HG03575 (cell line): ENCODE measurements around the gene SUZ12.
"Not testable (repeated sequence)": the region's sequence is repeated elsewhere in the genome, so short reads cannot be mapped to it uniquely, and the experiment has no call there.

Experiments used
- ATAC-seq: cut with Tn5 transposase; IDR thresholded peaks from one replicate; pipeline ENCODE4 v1.9.1; 2021; ENCODE audit not compliant: unreplicated experiment, insufficient number of reproducible peaks, low FRiP score; ENCODE audit errors: extremely low read depth

The SUZ12 gene

DNA sequence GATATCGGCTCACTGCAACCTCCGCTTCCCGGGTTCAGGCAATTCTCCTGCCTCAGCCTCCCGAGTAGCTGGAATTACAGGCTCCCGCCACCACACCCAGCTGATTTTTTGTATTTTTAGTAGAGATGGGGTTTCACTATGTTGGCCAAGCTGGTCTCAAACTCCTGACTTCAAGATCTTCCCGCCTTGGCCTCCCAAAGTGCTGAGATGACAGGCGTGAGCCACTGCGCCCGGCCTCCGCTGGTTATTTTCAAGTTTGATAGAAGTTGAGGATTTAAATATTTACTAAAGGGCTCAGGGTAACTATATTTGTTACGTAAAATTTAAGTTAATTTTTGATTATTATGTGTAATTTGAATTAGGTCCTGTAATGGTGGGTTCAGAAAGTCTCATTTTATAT is 5.1 kb downstream of the SUZ12 start:
- not testable (repeated sequence) for ATAC-seq

DNA sequence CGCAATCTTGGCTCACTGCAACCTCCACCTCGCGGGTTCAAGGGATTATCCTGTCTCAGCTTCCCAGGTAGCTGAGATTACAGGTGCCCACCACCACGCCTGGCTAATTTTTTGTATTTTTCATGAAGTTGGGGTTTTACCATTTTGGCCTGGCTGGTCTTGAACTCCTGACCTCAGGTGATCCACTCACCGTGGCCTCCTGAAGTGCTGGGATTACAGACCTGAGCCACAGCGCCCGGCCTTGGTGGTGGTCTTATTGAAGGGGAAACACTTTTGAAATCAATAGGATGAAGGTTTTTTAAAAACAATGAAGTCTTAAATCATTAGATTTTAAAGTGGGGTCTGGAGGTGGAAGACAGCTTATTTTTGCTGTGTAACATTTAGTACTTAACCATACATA is 5.6 kb downstream of the SUZ12 start:
- not testable (repeated sequence) for ATAC-seq

DNA sequence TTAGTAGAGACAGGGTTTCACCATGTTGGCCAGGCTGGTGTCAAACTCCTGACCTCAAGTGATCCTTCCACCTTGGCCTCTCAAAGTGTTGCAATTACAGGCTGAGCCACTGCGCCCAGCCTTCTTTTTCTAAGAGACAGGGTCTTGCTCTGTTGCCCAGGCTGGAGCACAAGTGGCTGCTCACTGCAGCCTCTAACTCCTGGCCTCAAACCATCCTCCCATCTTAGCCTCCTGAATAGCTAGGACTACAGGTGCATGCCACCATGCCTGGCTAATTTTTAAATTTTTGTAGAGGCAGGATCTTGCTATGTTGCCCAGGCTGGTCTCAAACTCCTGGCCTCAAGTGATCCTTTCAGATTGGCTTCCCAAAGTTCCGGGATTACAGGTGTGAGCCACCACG is 15.1 kb downstream of the SUZ12 start:
- ATAC-seq, result not testable (repeated sequence)

DNA sequence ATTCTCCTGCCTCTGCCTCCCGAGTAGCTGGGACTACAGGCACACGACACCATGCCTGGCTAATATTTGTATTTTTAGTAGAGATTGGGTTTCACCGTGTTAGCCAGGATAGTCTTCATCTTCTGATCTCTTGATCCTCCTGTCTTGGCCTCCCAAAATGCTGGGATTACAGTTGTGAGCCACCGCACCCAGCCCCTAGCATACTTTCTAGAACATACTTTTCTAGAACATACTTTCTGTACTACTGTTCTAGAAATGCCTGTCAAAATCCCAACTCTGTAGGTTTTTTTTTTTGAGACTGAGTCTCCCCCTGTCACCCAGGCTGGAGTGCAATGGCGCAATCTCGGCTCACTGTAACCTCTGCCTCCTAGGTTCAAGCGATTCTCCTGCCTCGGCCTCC is 27.3 kb downstream of the SUZ12 start:
- ATAC-seq, result not testable (repeated sequence)

DNA sequence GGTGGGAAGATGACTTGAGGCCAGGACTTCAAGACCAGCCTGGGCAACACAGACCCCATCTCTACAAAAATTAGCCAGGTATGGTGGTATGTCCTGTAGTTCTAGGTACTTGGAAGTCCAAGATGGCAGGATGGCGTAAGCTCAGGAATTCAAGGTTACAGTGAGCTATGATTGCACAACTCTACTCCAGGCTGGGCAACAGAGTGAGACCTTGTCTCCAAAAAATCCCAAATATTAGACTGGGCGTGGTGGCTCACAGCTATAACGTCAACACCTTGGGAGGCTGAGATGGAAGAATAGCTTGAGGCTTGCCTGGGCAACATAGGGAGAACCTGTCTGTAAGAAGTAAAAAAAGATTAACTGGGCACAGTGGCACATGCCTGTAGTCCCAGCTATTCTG is 30.8 kb downstream of the SUZ12 start:
- ATAC-seq, result no peak

DNA sequence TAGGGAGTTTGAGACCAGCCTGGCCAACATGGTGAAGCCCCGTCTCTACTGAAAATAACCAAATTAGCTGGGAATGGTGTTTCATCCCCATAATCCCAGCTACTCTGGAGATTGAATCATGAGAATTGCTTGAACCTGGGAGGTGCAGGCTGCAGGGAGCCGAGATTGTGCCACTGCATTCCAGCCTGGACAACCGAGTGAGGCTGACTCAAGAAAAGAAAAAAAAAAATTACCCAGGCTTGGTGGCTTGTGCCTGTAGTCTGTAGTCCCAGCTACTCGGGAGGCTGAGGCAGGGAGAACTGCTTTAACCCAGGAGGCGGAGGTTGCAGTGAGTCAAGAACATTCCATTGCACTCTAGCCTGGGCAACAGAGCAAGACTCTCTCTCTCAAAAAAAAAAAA is 33.6 kb downstream of the SUZ12 start:
- ATAC-seq, result not testable (repeated sequence)

DNA sequence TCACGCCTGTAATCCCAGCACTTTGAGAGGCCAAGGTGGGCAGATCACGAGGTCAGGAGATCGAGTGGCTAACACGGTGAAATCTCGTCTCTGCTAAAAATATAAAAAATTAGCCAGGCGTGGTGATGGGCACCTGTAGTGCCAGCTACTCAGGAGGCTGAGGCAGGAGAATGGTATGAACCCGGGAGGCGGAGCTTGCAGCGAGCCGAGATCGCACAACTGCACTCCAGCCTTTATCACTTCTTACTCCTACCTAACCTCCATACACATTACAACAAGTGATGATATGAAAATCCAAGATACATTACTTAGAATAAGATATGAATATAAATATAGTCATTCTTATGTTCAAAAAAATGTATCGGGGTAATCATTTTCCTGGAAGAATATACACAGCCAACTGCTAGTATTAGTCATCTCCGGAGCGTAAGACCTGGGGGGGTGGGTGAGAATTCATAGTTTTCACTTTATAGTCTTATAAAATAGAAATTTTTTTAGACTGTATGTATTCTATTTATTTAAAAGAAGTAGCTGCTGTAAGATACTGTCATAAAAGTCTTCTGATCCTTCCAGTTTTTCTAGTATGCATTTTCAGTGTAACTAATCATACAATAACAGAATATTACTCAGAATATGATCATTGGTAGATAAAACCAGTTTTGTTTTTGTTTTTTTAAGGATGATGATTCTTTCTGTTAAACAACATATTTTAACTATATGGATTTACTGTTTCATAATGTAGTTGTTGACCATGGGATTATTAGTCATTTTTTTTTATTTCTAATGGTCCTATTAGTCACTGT is 37.7 kb downstream of the SUZ12 start:
- not testable (repeated sequence) for ATAC-seq

DNA sequence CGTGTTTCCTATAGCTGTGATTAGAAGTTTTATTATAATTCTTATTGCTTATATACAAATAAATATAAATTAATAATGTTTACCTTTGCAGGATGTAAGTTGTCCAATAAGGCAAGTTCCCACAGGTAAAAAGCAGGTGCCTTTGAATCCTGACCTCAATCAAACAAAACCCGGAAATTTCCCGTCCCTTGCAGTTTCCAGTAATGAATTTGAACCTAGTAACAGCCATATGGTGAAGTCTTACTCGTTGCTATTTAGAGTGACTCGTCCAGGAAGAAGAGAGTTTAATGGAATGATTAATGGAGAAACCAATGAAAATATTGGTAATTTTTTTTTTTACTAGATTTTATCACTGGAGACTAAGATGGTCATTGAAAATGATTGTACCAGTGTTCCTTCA is 38.6 kb downstream of the SUZ12 start:
- ATAC-seq, result not testable (repeated sequence)

DNA sequence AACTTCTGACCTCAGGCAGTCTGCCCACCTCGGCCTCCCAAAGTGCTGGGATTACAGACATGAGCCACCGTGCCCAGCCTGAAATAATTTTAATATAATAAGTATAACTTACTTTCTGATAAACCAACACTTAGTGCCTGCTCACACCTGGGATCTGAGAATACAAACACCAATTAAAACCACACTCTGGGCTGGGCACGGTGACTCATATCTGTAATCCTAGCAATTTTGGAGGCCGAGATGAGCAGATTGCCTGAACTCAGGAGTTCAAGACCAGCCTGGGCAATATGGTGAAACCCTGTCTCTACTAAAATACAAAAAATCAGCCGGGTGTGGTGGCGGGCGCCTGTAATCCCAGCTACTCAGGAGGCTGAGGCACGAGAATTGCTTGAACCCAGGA is 55.0 kb downstream of the SUZ12 start:
- ATAC-seq, result not testable (repeated sequence)

DNA sequence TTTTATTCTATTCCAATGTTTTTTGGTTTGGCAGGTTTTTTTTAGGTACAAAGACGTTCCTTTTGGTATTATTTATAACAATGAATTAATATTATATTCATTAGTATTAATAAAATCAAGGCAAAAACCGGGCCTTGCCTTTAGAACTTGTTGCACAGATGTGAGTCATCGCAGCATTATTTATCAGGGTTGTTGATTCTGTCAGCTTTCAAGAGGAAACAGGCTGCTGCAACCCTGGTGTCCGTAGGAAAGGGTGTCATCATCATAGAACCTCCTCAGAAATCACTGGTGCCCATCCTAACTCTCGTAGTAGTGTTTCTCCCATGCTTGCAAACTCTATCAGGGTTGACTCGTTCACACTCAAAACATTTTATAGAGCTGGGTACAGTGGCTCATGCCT is 60.2 kb downstream of the SUZ12 start:
- no peak for ATAC-seq

DNA sequence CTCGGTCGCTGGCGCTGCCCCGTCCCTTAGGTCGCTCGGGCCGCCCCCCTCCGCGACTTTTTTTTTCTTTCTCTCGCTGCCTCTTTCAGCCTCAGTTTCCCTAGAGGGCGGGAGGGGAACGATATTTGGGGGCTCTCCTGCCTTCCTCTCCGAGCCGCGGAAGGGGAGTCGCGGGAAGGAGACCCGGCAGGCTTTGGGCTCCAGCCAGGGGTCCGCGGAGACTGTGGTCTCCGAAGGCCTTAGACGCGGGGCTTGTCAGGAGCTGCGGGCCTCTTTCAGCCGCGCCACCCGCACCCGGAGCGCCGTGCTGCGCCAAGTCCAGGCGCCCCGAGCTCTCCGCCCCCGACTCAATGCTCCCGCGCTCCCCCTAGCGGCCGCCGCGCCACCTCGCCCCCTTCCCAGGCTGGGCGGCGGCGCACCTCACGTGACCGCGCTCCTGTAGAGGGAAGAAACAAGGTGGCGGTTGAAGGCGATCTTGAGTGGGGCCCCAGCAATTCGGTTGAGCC is 70.2 kb downstream of the SUZ12 start, which contains the start of gene LRRC37B:
TSS of gene LRRC37B (plus strand) at position 427 of the 506 bp plus-strand sequence. CDS start 14,010 bp downstream, outside the sequence.
- ATAC-seq, result no peak

DNA sequence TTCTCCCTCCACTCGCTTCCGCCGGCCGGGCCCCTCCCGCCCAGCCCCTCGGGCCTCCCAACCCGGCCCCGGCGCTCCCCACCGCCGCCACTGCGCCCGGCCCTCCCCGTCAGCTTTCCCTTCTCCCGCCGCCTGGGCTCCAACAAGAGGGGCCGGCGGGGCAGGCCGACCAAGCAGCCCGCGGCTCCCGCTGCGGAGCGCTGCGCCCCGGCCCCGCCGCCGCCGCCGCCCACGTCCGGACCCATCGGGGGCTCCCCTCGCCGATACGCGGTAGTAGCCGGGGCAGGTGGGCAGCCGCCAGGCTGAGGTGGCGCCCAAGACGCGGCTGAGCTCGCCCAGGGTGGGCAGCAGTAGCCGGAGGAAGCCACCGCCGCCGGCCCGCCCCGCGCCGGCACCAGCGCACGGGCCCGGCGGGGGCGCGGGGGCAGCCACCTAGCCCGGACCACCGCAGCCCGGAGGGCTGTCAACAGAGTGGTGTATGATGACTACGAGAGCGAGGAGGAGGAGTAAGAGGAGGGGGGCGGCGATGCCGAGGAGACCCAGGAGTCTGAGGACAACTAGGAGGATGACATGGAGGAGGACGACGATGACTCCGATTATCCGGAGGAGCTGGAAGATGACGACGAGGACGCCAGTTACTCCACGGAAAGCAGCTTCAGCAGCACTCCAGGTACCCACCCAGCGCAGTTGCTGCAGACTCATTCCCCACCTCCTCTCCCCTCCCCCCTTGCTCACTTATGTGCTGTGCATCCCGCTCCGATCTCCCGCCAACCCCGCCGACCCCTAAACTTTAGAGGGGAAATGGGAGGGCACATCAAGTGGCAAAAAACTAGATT is 70.9 kb downstream of the SUZ12 start:
- no peak for ATAC-seq

DNA sequence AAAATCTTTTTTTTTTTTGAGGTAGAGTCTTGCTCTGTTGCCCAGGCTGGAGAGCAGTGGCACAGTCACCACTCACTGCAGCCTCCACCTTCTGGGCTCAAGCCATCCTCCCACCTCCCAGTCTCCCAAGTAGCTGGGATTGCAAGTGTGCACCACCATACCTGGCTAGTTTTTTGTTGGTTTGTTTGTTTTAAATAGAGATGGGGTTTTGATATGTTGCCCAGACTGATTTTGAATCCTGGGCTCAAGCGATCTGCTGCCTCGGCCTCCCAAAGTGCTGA is 72.4 kb downstream of the SUZ12 start:
- no peak for ATAC-seq

DNA sequence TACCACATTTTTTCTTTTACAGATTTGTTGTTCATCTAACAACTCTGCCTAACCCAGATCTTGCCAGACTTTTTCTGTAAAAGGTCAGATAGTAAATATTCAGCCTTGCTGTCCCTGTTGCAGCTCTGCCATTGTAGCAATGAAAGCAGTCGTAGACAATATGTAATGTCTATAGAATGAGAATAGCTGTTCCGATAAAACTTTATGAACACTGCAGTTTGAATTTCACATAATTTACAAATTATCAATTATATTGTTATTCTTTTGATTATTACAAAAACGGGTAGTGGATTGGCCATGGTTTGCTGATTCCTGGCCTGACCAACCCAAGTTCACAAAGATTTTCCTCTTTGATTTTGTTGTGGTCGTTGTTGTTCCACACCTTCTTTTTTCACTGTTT is 73.3 kb downstream of the SUZ12 start:
- no peak for ATAC-seq

DNA sequence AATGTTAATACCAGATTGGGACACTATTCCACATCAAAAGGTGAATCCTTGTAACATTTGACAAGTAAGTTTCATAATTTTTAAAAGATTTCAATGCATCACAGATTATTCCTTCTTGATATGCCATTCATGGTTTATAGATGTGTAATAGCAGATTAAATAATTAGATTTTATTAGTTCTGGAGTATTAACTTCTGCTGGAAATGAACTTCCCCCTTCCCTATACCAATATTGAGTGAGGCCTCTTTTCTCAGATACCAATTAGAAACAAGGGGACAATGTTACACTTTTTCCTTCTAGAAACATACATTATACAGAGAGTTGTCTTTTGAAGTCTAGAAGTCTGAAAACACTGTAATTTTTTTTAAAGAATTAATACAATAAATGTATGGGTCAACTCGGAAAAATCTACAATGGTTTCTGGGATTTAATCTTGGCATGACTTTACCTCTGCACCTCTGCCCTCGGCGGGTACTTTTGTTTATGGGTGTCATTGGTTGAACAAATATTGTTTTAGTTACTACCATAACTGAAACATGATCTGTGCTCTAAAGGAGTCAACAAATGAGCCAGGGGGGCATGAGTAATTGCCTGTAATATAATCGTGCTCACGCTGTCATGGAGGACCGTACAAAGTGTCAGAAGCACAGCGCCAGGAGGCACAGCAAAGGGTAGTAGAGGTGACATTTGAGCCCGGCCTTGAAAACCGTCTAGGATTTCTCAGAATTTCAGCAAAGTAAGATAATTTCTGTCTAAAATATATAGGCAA is 78.6 kb downstream of the SUZ12 start:
- ATAC-seq, result no peak

DNA sequence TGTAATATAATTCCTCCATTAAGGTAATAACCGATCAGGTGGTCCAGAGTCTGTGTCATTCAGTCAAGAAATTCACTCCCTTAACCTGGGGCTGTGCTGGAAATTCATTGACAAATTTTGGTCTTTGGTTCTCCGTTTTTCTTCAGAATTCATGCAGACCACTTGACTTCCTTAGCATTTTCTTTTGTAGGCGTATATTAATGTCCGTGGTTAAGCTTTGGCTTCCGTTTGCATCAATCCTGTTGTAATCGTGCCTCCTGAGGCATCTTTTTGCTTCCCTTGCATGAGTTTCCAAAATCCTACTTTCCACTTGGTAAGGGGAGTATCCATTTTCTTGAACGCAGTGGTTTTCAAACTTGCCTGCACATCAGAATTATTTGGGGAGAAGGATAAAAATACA is 79.4 kb downstream of the SUZ12 start:
- no peak for ATAC-seq

DNA sequence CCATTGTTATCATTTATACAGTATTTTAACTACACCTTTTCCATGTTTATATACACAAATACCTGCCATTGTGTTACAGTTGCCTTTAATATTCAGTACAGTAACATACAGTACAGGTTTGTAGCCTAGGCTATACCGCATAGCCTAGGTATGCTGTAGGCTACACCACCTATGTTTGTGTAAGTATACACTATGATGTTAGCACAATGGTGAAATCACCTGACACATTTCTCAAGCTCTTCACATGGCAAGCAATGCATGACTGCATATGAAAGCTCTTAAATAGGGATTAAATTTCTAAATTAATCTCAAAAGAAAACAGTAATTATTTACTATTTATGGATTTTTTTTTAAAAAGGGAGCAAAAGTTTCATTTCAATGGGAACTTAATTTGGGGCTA is 82.4 kb downstream of the SUZ12 start:
- ATAC-seq, result no peak

DNA sequence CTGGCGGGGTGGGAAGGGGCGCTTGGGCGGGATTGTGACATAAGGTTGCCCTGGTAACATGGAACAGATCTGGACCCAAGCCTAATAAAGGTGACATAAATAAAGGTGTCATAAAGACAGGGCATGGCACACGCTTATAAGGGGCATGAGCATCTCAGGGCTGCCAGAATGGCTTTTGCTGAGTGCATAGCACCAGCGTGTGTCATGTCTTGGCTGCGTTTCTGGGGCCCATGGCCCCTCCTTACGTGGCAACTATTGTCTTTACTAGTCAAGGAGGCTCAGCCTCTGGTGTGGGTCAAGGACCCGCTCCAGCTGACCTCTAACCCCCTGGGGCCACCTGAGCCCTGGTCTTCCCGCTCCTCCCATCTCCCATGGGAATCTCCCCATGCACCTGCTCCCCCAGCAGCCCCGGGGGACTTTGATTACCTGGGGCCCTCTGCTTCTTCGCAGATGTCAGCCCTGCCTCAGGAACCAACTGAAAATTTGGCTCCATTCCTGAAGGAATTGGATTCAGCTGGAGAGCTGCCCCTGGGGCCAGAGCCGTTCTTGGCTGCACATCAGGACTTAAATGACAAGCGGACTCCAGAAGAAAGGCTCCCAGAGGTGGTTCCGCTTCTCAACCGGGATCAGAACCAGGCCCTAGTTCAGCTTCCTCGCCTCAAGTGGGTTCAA is 84.3 kb downstream of the SUZ12 start:
- no peak for ATAC-seq

DNA sequence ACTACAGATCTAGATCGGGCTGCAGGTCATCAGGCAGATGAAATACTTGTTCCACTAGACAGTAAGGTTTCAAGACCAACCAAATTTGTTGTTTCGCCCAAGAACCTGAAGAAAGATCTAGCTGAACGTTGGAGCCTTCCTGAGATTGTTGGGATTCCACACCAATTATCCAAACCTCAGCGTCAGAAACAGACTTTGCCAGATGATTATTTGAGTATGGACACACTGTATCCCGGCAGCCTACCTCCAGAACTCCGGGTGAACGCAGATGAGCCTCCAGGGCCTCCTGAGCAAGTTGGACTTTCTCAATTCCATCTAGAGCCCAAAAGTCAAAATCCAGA is 84.8 kb downstream of the SUZ12 start:
- no peak for ATAC-seq
